Endothelial cell of umbilical vein (primary cell): ENCODE measurements around the gene INPP5K. TPM values are rescaled to one million over a fixed set of nuclear protein-coding genes. Genes with fewer than 3 reads are reported as not detected.

Experiments
- BruUV-seq: library from RNA; stranded (reverse); fragments of 400-500 nt; replicated peaks from 2 replicates; lab custom pipeline; 2021; lab: Mats Ljungman, UMichigan
- CTCF ChIA-PET: fragments of 300-600, 350-600 bp; sonication (Branson Sonifier 250); formaldehyde crosslinking; loops from one replicate; lab custom pipeline; 2021; ENCODE audit warnings: antibody characterized with exemption, inconsistent platforms; lab: Charles Lee
- POLR2A ChIA-PET: fragments of 300-600, 350-600 bp; sonication (Branson Sonifier 250); formaldehyde crosslinking; loops from one replicate; lab custom pipeline; 2021; ENCODE audit warnings: antibody characterized with exemption, inconsistent platforms; lab: Charles Lee
- DNase-seq: peaks from one replicate; pipeline ENCODE4 v3.0.0-alpha.2; 2011; ENCODE audit warnings: low read depth, low spot score
- FAIRE-seq: peaks from 2 replicates; lab custom pipeline; 2011; peaks lifted over from hg19 to GRCh38; lab: Jason Lieb, UNC
- H2AFZ ChIP-seq: 2 replicates; pipeline ENCODE4 v1.6.0; 2012; ENCODE audit warnings: low read depth, low read length, control low read depth, inconsistent platforms
- H3K27ac ChIP-seq: 2 replicates; pipeline ENCODE4 v1.5.1; 2011; ENCODE audit warnings: low read depth, mild to moderate bottlenecking, control low read depth, low read length, moderate library complexity; ENCODE audit not compliant: insufficient read depth
- H3K27me3 ChIP-seq, 2 experiments: 2 replicates each; pipeline versions ENCODE4 v1.6.0 to v1.6.1; 2011; ENCODE audit warnings: low read length in 2 of 2, mixed read lengths in 1 of 2; ENCODE audit not compliant: control insufficient read depth in 2 of 2, insufficient read depth in 2 of 2
- H3K36me3 ChIP-seq, 2 experiments: 2 replicates in 1 of 2; 3 replicates in 1 of 2; pipeline ENCODE4 v1.5.1; 2011; ENCODE audit warnings: low read length in 2 of 2, mild to moderate bottlenecking in 1 of 2, moderate library complexity in 1 of 2; ENCODE audit not compliant: control insufficient read depth in 2 of 2, insufficient read depth in 2 of 2; ENCODE audit errors: extremely low read depth in 1 of 2
- H3K4me1 ChIP-seq: 3 replicates; pipeline ENCODE4 v1.5.1; 2011; ENCODE audit warnings: mild to moderate bottlenecking, low read length; ENCODE audit not compliant: control insufficient read depth, insufficient read depth; ENCODE audit errors: extremely low read depth
- H3K4me2 ChIP-seq: 2 replicates; pipeline ENCODE4 v1.6.1; 2011; ENCODE audit warnings: low read length, control low read depth, mixed read lengths; ENCODE audit not compliant: insufficient read depth
- H3K4me3 ChIP-seq, 3 experiments: fragments of 200-600 bp in 1 of 3; sonication (generic), shearing (Covaris generic) in 1 of 3; replicated peaks in 1 of 3; 2 replicates each; pipeline ENCODE4 v1.5.1; 2011 to 2016; ENCODE audit warnings: control low read depth in 3 of 3, low read length in 3 of 3, mild to moderate bottlenecking in 2 of 3, inconsistent platforms in 1 of 3, low read depth in 1 of 3, moderate library complexity in 1 of 3; ENCODE audit not compliant: insufficient read depth in 1 of 3
- H3K79me2 ChIP-seq: 2 replicates; pipeline ENCODE4 v1.6.0; 2012; ENCODE audit warnings: low read length, inconsistent platforms; ENCODE audit not compliant: control insufficient read depth, insufficient read depth
- H3K9ac ChIP-seq: replicated peaks from 2 replicates; pipeline ENCODE3; 2011; ENCODE audit warnings: low read length, control low read depth; ENCODE audit not compliant: insufficient read depth; ENCODE audit errors: extremely low read depth
- H3K9me1 ChIP-seq: replicated peaks from 3 replicates; pipeline ENCODE4 v1.6.0; 2011; ENCODE audit warnings: mild to moderate bottlenecking, low read length; ENCODE audit not compliant: control insufficient read depth, insufficient read depth; ENCODE audit errors: extremely low read depth
- H3K9me3 ChIP-seq: replicated peaks from 2 replicates; pipeline ENCODE4 v1.5.1; 2012; ENCODE audit warnings: low read length, inconsistent platforms; ENCODE audit not compliant: control insufficient read depth, insufficient read depth
- H4K20me1 ChIP-seq: replicated peaks from 2 replicates; pipeline ENCODE3; 2011; ENCODE audit warnings: mild to moderate bottlenecking, low read length; ENCODE audit not compliant: control insufficient read depth, insufficient read depth; ENCODE audit errors: extremely low read depth
- CTCF ChIP-seq, 2 donors: IDR thresholded peaks; 1 replicate in 1 of 2; 2 replicates in 1 of 2; pipeline ENCODE4 v1.5.1; 2011; ENCODE audit warnings: low read length in 2 of 2, mild to moderate bottlenecking in 2 of 2, moderate library complexity in 2 of 2, control low read depth in 1 of 2, inconsistent platforms in 1 of 2, low read depth in 1 of 2; ENCODE audit not compliant: insufficient read depth in 1 of 2; ENCODE audit errors: extremely low read depth in 1 of 2
- EZH2 ChIP-seq: IDR thresholded peaks from 2 replicates; pipeline ENCODE4 v1.6.1; 2012; ENCODE audit warnings: borderline replicate concordance, low read depth, mild to moderate bottlenecking, moderate library complexity, low read length, inconsistent platforms; ENCODE audit not compliant: severe bottlenecking
- FOS ChIP-seq: IDR thresholded peaks from 2 replicates; pipeline ENCODE4 v1.6.1; 2011; ENCODE audit warnings: mild to moderate bottlenecking, low read length, moderate library complexity, borderline replicate concordance; ENCODE audit not compliant: insufficient read depth
- GATA2 ChIP-seq: IDR thresholded peaks from 2 replicates; pipeline ENCODE4 v1.7.0; 2011; ENCODE audit warnings: low read depth, mild to moderate bottlenecking, moderate library complexity, mixed read lengths, low read length; ENCODE audit not compliant: insufficient read length, insufficient read depth
- JUN ChIP-seq: IDR thresholded peaks from 2 replicates; pipeline ENCODE4 v1.6.1; 2011; ENCODE audit warnings: borderline replicate concordance, low read depth; ENCODE audit not compliant: insufficient read length, insufficient read depth
- MYC ChIP-seq: IDR thresholded peaks from one replicate; pipeline ENCODE4 v1.6.1; 2011; ENCODE audit warnings: mild to moderate bottlenecking, low read depth, low read length
- POLR2A ChIP-seq: IDR thresholded peaks from 2 replicates; pipeline ENCODE4 v1.6.1; 2012; ENCODE audit warnings: low read depth, mild to moderate bottlenecking, control low read depth, low read length
- POLR2AphosphoS5 ChIP-seq: IDR thresholded peaks from 2 replicates; pipeline ENCODE4 v1.6.1; 2012; ENCODE audit warnings: low read depth, mild to moderate bottlenecking, control low read depth, low read length, moderate library complexity; ENCODE audit not compliant: insufficient read depth
- dilution Hi-C: fragments of 300-500 bp; cut with MboI; formaldehyde crosslinking; loops from one replicate; pipeline ENCODE4 v1.15.0; 2019; ENCODE audit warnings: low sequenced_read_pairs; ENCODE audit not compliant: extremely low pct_ligation_motif_present
- intact Hi-C: fragments of 100-400 bp; cut with micrococcal nuclease; formaldehyde crosslinking; loops from one replicate; pipeline ENCODE4 v1.10.0; 2022
- polyA plus RNA-seq, 4 experiments: library from polyadenylated mRNA; depleted of rRNA in 3 of 4; stranded (reverse) in 3 of 4; unstranded in 1 of 4; fragments of >200 nt; gene quantifications; 2 replicates each; pipeline versions ENCODE4 v1.2.1 to v1.2.3, GENCODE V29; 2011 to 2012; ENCODE audit warnings: missing spikeins in 1 of 4
- total RNA-seq: library from RNA; stranded (reverse); gene quantifications from 2 replicates; pipeline ENCODE4 v1.2.3, GENCODE V29; 2021
- TF ChIP-seq, protein P1 (sequence below): IDR thresholded peaks from 2 replicates; pipeline ENCODE4 v1.6.1; 2011; ENCODE audit not compliant: insufficient read depth, insufficient read length

Gene INPP5K
- total and polyA plus RNA-seq, 2 donors (not counting 3 experiments of a cell fraction or from before 2014, with no cell fraction given), result 44.2 to 54.1 TPM

DNA sequence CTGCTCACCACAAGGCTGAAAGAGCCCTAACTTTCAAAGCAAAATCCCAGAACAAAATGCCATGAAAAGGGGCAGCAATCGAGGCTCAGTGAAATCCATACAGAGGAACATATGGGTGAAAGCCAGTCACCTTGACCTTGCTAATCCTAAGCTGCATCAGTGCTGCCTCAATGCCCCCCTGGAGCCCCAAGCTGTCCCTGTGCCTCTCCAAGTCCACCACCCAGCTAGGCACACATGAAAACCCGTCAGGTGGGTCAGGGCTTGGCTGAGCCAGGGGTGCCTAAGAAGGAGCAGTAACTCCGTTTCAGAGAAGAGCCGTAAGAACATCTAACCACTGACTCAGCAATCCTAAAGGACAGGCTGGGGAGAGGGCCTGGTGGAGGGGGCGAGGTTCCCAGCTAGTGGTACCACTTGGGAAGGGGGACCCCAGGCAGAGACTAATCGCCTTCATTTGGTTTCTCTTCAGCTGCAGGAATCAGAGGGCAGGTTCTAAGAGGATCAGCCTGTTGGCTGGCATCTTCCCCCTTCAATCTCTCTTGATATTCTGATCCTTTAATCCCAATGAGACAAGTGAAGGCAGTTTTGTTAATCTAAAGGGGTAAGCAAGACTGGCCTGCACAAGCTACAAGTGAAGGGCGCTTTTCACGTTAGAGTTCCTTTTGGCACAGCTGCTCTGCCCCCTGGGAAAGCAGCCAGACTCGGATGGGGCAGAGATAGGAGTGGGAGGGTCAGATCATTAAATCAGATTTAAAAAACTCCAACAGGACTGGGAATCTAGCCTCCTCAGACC lies 38.5 kb upstream of the INPP5K start:
- H3K27ac ChIP-seq, result no peak overlapping the region
- dilution Hi-C loops, result no loop called here
- ChIA-PET POLR2A (no interaction called here), CTCF (interaction anchor here (1.3 kb wide), 1 partner anchor 28 kb away, joined by 5 read pairs; no protein-coding TSS in a partner anchor)
- FAIRE-seq (no peak), DNase-seq (no peak)
- no peaks in the 10 kb centered on the region for H4K20me1 ChIP-seq
- no peak overlapping the region for H3K4me2 ChIP-seq
- BruUV-seq, result no TSS peak
- H3K36me3 ChIP-seq, result peaks cover 8 to 22% of the 10 kb centered on the region in 2 experiments
- no peak overlapping the region for H3K4me3 ChIP-seq
- H2AFZ ChIP-seq, result no peak overlapping the region
- TF ChIP-seq POLR2AphosphoS5 (no peak), GATA2 (no peak), FOS (no peak), POLR2A (no peak), MYC (no peak), CTCF (IDR thresholded peaks at IDR 0.05; ENCODE audit: extremely low read depth in 1 of 2, insufficient read depth in 1 of 2, low read depth in 1 of 2, low read length in 2 of 2) (no peak), JUN (no peak), EZH2 (no peak)
- TF ChIP-seq, protein P1, sequence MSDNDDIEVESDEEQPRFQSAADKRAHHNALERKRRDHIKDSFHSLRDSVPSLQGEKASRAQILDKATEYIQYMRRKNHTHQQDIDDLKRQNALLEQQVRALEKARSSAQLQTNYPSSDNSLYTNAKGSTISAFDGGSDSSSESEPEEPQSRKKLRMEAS, result no peak
- no peaks in the 10 kb centered on the region for H3K27me3 ChIP-seq
- no peaks in the 10 kb centered on the region for H3K9me3 ChIP-seq
- H3K9me1 ChIP-seq, result no peaks in the 10 kb centered on the region
- H3K9ac ChIP-seq, result no peak overlapping the region
- intact Hi-C loops, result no loop called here
- H3K79me2 ChIP-seq, result peaks cover 58% of the 10 kb centered on the region
- H3K4me1 ChIP-seq, result peaks cover 29% of the 10 kb centered on the region
